ENCODE data around the gene LSAMP.

DNA sequence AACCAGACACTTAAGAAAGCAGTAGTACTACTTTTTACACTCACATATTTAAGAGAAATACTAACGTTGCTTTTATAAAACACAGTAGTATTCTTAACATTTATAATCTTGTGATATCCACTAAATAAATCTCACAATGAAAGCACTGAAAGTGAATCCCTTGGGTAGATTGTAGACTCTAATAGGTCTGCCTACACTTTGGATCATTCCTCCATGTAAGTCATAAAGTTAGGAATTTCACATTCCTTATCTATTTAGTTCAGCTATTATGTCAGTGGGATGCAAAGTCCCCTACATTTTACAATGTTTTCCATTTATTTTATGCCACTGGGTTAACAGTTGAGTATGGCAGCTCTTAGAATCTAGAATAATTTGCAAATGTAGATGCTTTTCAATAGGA, 330.7 kb downstream of the LSAMP start:
- TF ChIP-seq POLR2A (IDR thresholded peaks at IDR 0.05; ENCODE audit: control extremely low read depth in 1 of 2, low read depth in 2 of 2, low read length in 2 of 2) (no peak), SUZ12 (IDR thresholded peaks at IDR 0.05; ENCODE audit: low read length) (no peak), EZH2 (IDR thresholded peaks at IDR 0.05; ENCODE audit: low read depth, low read length, severe bottlenecking) (no peak), RAD21 (IDR thresholded peaks at IDR 0.05 in 1 of 2, conservative IDR thresholded peaks at IDR 0.05 in 1 of 2; ENCODE audit: low read depth in 2 of 2, low read length in 2 of 2) (no peak), SP1 (IDR thresholded peaks at IDR 0.05; ENCODE audit: low read depth, low read length) (no peak), CREB1 (IDR thresholded peaks at IDR 0.05) (no peak), EP300 (IDR thresholded peaks at IDR 0.05; ENCODE audit: borderline replicate concordance in 1 of 2, low read depth in 2 of 2, low read length in 2 of 2) (no peak), EGR1 (IDR thresholded peaks at IDR 0.05; ENCODE audit: borderline replicate concordance, low read depth, low read length) (no peak), POLR2AphosphoS5 (IDR thresholded peaks at IDR 0.05; ENCODE audit: low read depth, low read length) (no peak), CHD1 (IDR thresholded peaks at IDR 0.05; ENCODE audit: low read depth, low read length) (no peak), RFX5 (IDR thresholded peaks at IDR 0.05; ENCODE audit: borderline replicate concordance, low read depth, low read length) (no peak)
- TF ChIP-seq, protein P1, sequence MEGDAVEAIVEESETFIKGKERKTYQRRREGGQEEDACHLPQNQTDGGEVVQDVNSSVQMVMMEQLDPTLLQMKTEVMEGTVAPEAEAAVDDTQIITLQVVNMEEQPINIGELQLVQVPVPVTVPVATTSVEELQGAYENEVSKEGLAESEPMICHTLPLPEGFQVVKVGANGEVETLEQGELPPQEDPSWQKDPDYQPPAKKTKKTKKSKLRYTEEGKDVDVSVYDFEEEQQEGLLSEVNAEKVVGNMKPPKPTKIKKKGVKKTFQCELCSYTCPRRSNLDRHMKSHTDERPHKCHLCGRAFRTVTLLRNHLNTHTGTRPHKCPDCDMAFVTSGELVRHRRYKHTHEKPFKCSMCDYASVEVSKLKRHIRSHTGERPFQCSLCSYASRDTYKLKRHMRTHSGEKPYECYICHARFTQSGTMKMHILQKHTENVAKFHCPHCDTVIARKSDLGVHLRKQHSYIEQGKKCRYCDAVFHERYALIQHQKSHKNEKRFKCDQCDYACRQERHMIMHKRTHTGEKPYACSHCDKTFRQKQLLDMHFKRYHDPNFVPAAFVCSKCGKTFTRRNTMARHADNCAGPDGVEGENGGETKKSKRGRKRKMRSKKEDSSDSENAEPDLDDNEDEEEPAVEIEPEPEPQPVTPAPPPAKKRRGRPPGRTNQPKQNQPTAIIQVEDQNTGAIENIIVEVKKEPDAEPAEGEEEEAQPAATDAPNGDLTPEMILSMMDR (IDR thresholded peaks at IDR 0.05; ENCODE audit: control extremely low read depth in 1 of 3, insufficient read depth in 1 of 3, low read depth in 1 of 3, low read length in 3 of 3) = no peak

Data from H1 (cell line).